ENCODE measurements around the gene CREB5.

DNA sequence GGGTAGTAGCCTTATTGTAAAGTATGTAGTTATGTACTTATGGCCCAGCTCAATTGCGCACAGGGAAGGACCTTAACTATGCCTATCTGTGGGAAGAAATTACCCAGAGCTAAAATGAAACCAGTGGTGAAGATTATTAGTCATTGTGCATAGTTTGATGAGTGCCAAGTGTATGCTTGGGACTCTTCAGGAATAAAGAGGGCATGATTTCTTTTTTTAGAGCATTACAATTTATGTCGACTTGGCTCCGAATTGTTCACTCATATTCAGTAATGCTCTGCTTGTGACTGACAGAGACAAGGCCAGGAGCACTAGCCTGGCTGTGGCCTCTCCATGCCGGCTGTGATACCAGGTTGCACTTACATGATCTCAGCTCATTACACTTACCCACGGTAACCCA lies 276.3 kb downstream of the CREB5 start:
- TF ChIP-seq POLR2A (IDR thresholded peaks at IDR 0.05): no peak
- no peak for TF ChIP-seq CTCF (IDR thresholded peaks at IDR 0.05)
